ENCODE measurements around the gene ZC3H18.
A peak's percentile ranks its signal among the peaks of the same experiment; 100 is the strongest.

ZC3H18 gene

GRCh38 chr16:88569985-88570690, at the start of gene ZC3H18:
ZC3H18 (plus strand) TSS chr16:88570403; CDS start chr16:88577124, 6,721 bp downstream.
- Histone ChIP-seq H2AFZ (ENCODE audit: low read depth) (peak within 1 kb of the TSS; percentile 96), H3K4me3 (IDR thresholded peaks at IDR 0.05; ENCODE audit: insufficient read depth, low read depth, low read length) (no peak within 1 kb of the TSS), H3K79me2 (ENCODE audit: insufficient read depth, low read depth) (peaks cover 38% of the 10 kb centered on the region), H3K9ac (peak within 1 kb of the TSS; percentile 57; the same call in 1 of the 2 replicates), H3K4me2 (peak within 1 kb of the TSS; percentile 80), H3K27ac (peak within 1 kb of the TSS; percentile 24; the same call in 1 of the 2 replicates), H4K20me1 (ENCODE audit: insufficient read depth) (no peaks in the 10 kb centered on the region), H3K36me3 (ENCODE audit: insufficient read depth) (peaks cover 3% of the 10 kb centered on the region; the same call in 1 of the 2 replicates), H3K27me3 (ENCODE audit: insufficient read depth, low read depth) (peaks cover 7% of the 10 kb centered on the region; the same call in 1 of the 2 replicates), H3K4me1 (ENCODE audit: low read depth, poor library complexity, severe bottlenecking) (peaks cover 12% of the 10 kb centered on the region)
- TF ChIP-seq CTCF (conservative IDR thresholded peaks at IDR 0.05; ENCODE audit: low read depth, low read length): no peak

- no peaks in the 10 kb centered on the region for H4K20me1 ChIP-seq (ENCODE audit: insufficient read depth)
- no peak for TF ChIP-seq CTCF (conservative IDR thresholded peaks at IDR 0.05; ENCODE audit: low read depth, low read length)
- no peak overlapping the region for H3K4me2 ChIP-seq
- no peaks in the 10 kb centered on the region for H3K4me1 ChIP-seq (ENCODE audit: low read depth, poor library complexity, severe bottlenecking)
- no peak overlapping the region for H3K4me3 ChIP-seq (IDR thresholded peaks at IDR 0.05; ENCODE audit: insufficient read depth, low read depth, low read length)
- H3K27ac ChIP-seq: no peak overlapping the region
- no peaks in the 10 kb centered on the region for H3K79me2 ChIP-seq (ENCODE audit: insufficient read depth, low read depth)
- H3K27me3 ChIP-seq (ENCODE audit: insufficient read depth, low read depth): peaks cover 43% of the 10 kb centered on the region
- H2AFZ ChIP-seq (ENCODE audit: low read depth): no peak overlapping the region
- no peak overlapping the region for H3K9ac ChIP-seq
- H3K36me3 ChIP-seq (ENCODE audit: insufficient read depth): no peaks in the 10 kb centered on the region
Observed at GRCh38 chr16:88521674-88522073, 48.5 kb upstream of the ZC3H18 start.

DNA sequence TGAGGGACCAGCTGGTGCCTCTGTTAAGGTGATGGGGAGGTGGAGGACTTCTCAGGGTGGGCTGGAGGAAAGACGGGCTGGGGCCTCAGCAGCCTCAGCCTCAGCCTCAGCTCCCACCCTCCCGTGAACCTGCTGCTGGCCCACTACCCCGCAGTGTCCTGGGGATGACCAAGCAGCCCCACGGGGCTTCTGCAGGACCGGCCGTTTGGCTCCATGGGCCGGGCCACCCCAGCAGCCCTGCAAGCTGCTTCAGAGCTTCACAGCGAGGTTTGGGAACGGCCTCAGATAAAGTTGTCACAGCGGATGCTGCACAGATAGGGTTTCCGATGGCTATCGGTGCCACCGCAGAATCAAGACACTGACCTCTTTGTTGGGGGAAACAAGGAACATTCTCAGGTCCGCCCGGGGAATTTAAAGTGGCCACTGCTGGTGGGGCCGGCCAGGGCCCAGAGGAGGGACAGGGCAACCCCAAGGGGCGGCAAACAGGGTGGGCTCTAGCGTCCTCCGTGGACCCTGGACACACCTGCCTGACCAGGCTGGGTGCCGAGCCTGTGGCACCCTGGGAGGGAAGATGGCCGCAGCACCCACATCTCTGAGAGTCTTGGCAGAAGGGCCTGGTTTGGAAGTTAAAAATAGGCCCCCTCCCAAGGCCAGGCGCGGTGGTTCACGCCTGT, 47.8 kb upstream of the ZC3H18 start:
- no peaks in the 10 kb centered on the region for H3K4me1 ChIP-seq (ENCODE audit: low read depth, poor library complexity, severe bottlenecking)
- H3K4me3 ChIP-seq (IDR thresholded peaks at IDR 0.05; ENCODE audit: insufficient read depth, low read depth, low read length): no peak overlapping the region
- H3K4me2 ChIP-seq: no peak overlapping the region
- H3K36me3 ChIP-seq (ENCODE audit: insufficient read depth): no peaks in the 10 kb centered on the region
- H2AFZ ChIP-seq (ENCODE audit: low read depth): no peak overlapping the region
- TF ChIP-seq CTCF (conservative IDR thresholded peaks at IDR 0.05; ENCODE audit: low read depth, low read length): no peak
- no peaks in the 10 kb centered on the region for H4K20me1 ChIP-seq (ENCODE audit: insufficient read depth)
- no peak overlapping the region for H3K9ac ChIP-seq
- H3K79me2 ChIP-seq (ENCODE audit: insufficient read depth, low read depth): no peaks in the 10 kb centered on the region
- H3K27me3 ChIP-seq (ENCODE audit: insufficient read depth, low read depth): peaks cover 46% of the 10 kb centered on the region
- H3K27ac ChIP-seq: no peak overlapping the region

DNA sequence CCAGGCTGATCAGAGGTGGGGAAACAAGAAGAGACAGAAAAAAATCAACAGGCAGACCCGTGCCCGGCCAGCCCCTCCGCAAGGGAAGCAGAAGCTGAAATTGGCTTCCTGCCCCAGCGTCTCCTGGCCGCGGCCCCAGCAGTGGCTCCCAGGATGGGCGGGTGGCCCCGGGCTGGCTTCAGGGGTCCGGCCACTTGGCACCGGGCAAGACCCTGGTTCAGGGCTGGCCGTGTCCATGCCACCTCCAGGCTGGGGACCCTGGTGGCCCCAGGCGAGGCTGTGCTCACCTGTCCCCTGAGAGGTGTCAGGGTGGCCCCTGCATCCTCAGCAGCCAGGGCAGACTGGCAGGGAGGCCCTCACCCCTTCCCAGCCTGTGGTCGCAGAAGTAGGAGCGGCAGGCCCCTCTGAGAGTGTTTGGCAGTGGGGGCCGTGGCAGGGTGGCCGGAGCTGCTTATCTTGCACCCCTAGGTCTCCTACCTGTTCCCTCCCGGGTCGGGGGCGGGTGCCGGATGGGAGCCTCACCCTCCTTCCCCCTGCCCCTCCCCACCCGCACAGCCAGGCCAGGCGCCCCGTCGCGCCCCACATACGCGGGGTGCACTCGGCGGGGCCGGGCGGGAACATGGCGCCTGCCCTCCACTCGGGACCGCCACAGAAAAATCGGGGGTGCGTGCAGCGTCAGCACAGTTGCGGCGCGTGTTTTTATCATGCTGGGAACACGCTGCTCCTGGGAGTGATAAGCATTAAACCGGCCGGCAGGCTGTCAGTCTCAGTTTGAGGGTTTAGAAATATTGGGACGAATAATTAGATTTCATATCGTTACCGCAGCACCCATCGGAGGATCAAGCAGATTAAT, 46.7 kb upstream of the ZC3H18 start:
- Histone ChIP-seq H3K4me3 (IDR thresholded peaks at IDR 0.05; ENCODE audit: insufficient read depth, low read depth, low read length) (no peak overlapping the region), H4K20me1 (ENCODE audit: insufficient read depth) (no peaks in the 10 kb centered on the region), H3K27me3 (ENCODE audit: insufficient read depth, low read depth) (peaks cover 56% of the 10 kb centered on the region), H3K4me1 (ENCODE audit: low read depth, poor library complexity, severe bottlenecking) (no peaks in the 10 kb centered on the region), H3K9ac (no peak overlapping the region), H3K27ac (no peak overlapping the region), H3K4me2 (no peak overlapping the region), H3K79me2 (ENCODE audit: insufficient read depth, low read depth) (no peaks in the 10 kb centered on the region), H2AFZ (ENCODE audit: low read depth) (no peak overlapping the region), H3K36me3 (ENCODE audit: insufficient read depth) (no peaks in the 10 kb centered on the region)
- TF ChIP-seq CTCF (conservative IDR thresholded peaks at IDR 0.05; ENCODE audit: low read depth, low read length): no peak

Data from KMS-11 (cell line).